ENCODE data around the gene CPTP.
"Not testable (repeated sequence)": the region's sequence is repeated elsewhere in the genome, so short reads cannot be mapped to it uniquely, and the experiment has no call there.

Gene CPTP

DNA sequence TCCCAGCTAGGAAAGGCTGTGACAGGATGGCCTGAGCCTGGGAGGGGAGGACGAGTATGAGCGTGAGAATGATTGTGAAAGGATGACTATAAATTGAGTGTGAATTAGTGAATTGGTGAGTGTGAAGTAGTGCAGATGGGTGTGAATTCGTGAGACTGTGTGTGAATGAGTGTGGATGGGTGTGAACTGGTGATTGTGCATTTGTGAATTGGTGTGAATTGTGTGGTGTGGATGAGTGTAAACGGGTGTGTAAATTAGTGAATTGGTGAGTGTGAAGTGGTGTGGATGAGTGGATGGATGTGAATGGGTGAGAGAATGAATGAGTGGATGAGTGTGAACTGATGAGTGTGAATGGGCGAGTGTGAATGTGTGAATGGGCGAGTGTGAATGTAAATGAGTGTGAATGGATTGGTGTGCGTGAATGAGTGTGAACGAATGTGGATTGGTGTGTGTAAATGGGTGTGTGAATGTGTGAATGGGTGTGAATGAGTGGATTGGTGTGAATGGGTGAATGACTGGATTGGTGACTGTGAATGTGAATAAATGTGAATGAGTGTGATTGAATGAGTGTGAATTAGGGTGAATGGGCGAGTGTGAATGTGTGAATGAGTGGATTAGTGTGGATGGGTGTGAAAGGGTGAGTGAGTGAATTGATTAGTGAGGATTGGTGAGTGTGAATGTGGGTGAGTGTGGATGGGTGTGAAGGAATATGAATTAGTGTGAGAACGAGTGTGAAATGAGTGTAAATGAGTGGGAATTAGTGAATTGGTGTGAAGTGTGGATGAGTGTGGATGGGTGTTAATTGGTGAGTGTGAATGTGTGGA, 41.5 kb downstream of the CPTP start:
- DNase-seq (ENCODE audit: low read depth): no peak

DNA sequence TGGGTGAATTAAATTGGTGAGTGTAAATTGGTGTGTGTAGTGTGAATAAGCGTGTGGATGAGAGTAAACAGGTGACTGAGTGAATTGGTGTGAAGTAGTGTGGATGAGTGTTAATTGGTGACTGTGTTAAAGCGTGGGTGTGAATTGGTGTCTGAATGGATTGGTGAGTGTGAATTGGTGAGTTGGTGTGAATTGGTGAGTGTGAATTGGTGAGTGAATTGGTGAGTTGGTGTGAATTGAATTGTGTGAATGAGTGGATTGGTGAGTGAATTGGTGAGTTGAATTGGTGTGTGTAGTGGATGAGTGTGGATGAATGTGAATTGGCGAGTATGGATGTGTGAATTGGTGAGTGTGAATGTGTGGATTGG, 42.1 kb downstream of the CPTP start:
- DNase-seq (ENCODE audit: low read depth): no peak

DNA sequence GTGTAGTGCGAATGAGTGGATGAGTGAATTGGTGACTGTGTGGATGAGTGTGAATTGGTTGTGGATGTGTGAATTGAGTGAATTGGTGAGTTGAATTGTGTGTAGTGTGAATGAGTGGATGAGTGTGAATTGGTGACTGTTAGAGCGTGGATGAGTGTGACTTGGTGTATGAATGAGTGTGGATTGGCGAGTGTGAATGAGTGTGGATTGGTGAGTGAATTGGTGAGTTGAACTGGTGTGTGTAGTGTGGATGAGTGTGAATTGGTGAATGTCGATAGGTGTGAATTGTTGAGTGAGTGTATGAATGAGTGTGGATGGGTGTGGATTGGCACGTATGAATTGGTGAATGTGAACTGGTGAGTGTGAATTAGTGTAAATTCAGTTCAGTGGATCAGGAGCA, 42.7 kb downstream of the CPTP start:
- DNase-seq (ENCODE audit: low read depth): no peak

DNA sequence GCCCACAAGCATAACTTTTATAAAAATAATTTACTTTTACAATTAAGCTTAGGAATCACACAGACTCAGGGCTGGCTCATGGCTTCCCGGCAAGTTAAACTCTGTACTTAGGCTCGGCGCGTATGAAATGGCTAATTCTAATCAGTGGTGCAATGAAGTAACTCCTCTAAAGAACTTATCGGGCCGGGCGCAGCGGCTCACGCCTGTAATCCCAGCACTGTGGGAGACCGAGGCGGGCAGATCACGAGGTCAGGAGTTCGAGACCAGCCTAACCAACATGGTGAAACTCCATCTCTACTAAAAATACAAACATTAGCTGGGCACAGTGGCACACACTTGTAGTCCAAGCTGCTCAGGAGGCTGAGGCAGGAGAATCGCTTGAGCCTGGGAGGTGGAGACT, 45.5 kb downstream of the CPTP start:
- not testable (repeated sequence) for DNase-seq (ENCODE audit: low read depth)

- no peak for DNase-seq (ENCODE audit: low read depth)
Measured at GRCh38 chr1:1370771-1371300, 46.2 kb downstream of the CPTP start.

GRCh38 chr1:1371364-1371745, 46.8 kb downstream of the CPTP start:
- peak; percentile 67 for DNase-seq (ENCODE audit: low read depth)

DNA sequence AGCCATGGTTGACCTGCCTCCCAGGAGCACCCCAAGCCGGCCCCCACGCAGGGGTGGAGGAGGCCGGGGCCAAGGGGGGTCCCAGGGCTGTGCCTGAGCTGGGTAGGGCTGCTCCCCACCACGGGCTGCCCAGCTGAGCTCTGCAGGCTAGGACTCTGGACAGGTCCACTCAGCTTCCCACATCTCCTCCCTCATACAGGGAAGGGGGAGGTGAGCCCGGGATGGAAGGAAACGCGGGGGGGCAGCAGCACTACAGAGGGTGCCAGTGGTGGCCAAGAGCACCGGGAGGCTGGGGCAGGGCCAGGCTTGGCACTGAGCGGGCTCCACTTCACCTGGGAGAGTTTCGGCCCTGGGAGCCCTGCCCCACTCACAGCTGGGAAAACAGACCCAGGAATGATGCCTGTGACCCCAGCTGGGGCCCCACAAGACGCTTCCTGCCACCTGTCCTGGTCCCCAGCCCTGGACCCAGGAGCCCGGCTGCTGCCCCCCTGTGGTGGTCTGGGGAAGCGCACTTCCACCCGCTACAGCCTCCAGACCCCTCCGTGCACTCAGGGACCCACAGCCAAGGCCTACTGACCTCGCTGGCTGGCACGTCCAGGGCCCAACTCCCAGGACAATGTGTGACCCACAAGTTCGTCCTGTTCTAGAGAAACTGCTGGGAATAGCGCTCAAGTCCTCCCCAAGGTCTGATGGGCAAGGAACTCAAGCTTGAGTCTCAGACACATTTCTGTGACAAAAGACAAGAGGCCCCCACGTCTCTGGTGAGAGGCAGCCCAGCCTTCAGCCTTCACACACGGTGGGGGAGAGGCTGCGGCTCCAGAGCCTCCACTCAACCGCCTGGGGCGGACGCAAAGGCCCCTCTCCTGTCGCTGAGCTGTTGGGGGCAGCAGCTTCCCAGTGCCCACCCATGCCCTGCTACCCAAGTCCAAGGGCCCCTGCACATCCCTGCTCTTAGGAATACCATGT, 47.4 kb downstream of the CPTP start:
- DNase-seq (ENCODE audit: low read depth): peak; percentile 58

DNA sequence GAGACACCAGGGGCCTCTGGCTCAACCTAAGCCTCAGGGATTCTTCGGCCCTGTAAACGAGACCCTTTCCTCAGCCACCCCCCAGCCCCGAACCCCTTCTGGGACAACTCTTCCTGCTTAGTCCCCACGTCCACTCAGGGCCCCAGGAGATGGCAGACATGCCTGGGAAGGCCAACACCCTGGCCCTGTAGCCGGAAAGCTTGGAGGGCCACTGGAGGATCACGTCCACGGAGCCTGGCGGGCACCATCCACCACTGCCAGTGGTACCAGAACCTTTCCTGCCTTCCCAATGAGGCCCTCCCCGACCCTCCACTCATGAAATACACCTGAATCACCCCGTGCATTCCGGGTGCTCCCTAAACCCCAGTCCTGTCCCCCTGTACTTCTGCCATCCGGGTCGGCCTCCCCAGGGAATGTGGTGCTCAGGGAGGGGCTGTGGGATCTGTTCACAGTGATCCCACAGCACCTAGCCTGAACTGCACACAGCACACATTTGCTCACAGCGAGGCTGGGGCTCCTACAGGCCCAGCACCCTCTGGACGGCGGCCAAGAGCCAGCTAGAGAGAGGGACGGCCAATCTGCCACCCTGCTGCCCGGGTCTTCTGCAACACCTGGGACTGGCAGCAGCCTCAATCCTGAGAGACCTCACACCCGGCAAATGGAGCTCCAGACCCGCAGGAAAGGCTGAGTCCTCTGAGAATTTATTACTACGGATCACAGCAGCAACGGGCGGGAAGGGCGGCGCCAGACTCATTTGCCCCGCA, 48.6 kb downstream of the CPTP start:
- DNase-seq (ENCODE audit: low read depth): no peak

DNA sequence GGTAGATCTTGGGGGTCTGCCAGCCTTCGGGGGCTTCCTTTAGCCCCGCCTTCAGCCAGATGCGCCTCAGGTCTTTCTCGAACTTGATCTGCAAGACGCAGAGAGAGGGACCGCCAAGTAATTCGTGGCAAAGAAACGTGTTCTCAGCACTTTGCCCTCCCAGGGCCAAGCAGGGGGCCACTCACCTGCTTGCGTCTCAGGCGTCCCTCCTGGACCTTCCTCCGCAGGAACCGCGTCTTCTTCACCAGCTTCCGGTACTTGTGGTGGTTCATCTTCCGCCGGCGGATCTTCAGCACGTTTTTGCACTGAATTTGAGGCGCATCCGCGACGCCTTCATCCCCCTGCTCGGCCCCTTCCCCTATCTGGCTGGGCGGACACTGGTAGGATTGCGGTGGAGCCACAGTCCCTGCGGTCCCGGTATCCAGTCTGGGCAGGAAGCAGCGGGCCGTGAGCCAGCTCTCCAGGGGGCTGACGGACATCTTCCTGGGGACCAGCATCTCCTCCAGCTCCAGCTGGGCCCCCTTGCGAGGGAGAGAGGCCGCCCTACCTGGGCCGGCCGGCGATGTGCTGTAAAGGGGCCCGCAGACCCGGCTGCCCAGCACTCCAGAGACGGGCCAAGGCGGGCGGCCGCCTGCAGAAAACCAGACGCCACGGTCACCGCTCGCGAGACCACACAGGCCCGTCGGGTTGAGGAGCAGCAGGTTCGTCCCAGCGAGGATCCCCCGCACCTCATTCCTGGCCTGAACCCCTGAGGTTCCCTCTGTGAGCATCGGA, 49.4 kb downstream of the CPTP start:
- no peak for DNase-seq (ENCODE audit: low read depth)

DNA sequence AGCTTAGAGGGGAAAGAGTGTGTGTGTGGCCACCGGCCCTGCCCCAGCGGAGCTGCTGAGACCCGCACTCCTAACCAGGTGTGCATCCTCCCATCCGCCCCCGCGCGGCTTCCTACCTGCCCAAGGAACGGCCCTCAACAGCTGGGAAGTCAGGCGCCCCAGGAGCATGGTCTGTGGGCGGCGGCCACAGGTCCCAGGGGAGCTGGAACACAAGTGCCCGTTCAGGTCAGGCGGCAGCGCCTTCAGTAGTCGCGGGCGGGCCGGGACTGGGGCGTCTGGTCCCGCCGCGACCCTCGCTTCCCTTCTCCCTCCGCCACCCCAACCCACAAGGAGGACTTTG, 50.0 kb downstream of the CPTP start:
- DNase-seq (ENCODE audit: low read depth): no peak

GRCh38 chr1:1374929-1375662, 50.5 kb downstream of the CPTP start, which contains the start of gene AURKAIP1:
AURKAIP1 (minus strand) TSS chr1:1375207; CDS start chr1:1374756, 451 bp downstream.
- peak; percentile 93 for DNase-seq (ENCODE audit: low read depth)

DNA sequence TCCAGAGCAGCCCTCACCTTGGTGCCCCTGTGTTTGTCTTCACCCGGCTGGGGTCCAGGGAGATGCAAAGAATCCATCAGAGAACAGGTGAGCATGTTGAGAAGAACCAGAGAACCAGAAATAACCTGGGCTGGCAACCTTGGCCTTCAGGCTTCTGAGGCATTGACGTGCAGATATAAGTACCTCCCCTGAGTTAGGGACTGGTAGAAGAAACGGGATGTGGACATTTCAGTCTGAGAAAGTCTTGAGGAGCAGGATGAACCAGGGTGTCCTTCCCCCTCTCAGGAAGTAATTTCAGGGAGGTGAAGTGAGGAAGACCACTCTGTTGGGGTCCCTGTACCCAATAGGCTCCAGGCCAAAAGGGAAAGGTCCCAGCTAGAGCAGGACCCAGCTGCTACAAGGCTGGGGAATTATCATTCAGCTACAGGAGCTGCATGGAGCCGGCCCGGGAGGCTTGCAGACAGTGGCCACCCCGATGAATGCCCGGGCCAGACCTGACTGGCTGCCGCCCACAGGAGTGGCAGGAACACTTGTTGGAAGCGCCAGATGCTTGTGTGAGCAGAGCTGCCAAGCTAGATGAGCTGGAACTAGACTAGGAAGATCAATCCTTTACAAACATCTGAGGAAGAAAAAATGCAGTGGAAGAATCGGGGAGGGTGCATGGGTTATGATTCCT, 52.1 kb downstream of the CPTP start:
- no peak for DNase-seq (ENCODE audit: low read depth)

- DNase-seq (ENCODE audit: low read depth): no peak
Measured at GRCh38 chr1:1377540-1378205, 53.1 kb downstream of the CPTP start.
